Measurements from ENCODE around the gene HS3ST6. TPM values are rescaled to one million over a fixed set of nuclear protein-coding genes. Genes with fewer than 3 reads are reported as not detected.

Gene HS3ST6
- total and polyA plus RNA-seq, 2 of the 13 experiments (the other 11 are each of a cell fraction or from before 2014, with no cell fraction given) = not detected

- TF ChIP-seq DNMT3B (CRISPR knock-in tag; conservative IDR thresholded peaks at IDR 0.05) = no peak
- no peak for TF ChIP-seq EZH2 (conservative IDR thresholded peaks at IDR 0.05; ENCODE audit: low read depth, low read length)
- no peak for TF ChIP-seq CC2D1A (CRISPR knock-in tag; IDR thresholded peaks at IDR 0.05)
- TF ChIP-seq HOXA7 (CRISPR knock-in tag; IDR thresholded peaks at IDR 0.05) = no peak
- no peak for TF ChIP-seq HDAC2 (CRISPR knock-in tag; IDR thresholded peaks at IDR 0.05)
- TF ChIP-seq ZFP1 (CRISPR knock-in tag; IDR thresholded peaks at IDR 0.05) = no peak
- peak; percentile 55 for TF ChIP-seq ARNT2 (CRISPR knock-in tag; IDR thresholded peaks at IDR 0.05; ENCODE audit: low read depth)
- TF ChIP-seq, protein P1, sequence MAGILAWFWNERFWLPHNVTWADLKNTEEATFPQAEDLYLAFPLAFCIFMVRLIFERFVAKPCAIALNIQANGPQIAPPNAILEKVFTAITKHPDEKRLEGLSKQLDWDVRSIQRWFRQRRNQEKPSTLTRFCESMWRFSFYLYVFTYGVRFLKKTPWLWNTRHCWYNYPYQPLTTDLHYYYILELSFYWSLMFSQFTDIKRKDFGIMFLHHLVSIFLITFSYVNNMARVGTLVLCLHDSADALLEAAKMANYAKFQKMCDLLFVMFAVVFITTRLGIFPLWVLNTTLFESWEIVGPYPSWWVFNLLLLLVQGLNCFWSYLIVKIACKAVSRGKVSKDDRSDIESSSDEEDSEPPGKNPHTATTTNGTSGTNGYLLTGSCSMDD (CRISPR knock-in tag; IDR thresholded peaks at IDR 0.05) = no peak
- peak; percentile 85 for TF ChIP-seq SP4 (CRISPR knock-in tag; IDR thresholded peaks at IDR 0.05)
- peak; percentile 58; the same call in 1 of the 2 replicates for TF ChIP-seq ZFP82 (CRISPR knock-in tag; IDR thresholded peaks at IDR 0.05; ENCODE audit: borderline replicate concordance)
- peak; percentile 62 for TF ChIP-seq BORCS8-MEF2B (CRISPR knock-in tag; IDR thresholded peaks at IDR 0.05)
- TF ChIP-seq FOSL2 (CRISPR knock-in tag; IDR thresholded peaks at IDR 0.05) = peak; percentile 28; the same call in 1 of the 2 replicates
- no peak for TF ChIP-seq ZNF816 (CRISPR knock-in tag; IDR thresholded peaks at IDR 0.05; ENCODE audit: borderline replicate concordance)
- TF ChIP-seq ZNF569 (CRISPR knock-in tag; IDR thresholded peaks at IDR 0.05; ENCODE audit: borderline replicate concordance) = no peak
- no peak for TF ChIP-seq ZKSCAN1 (IDR thresholded peaks at IDR 0.05; ENCODE audit: low read length)
- peak; percentile 67 for TF ChIP-seq PHF8 (CRISPR knock-in tag; IDR thresholded peaks at IDR 0.05)
- TF ChIP-seq ZNF180 (CRISPR knock-in tag; IDR thresholded peaks at IDR 0.05; ENCODE audit: borderline replicate concordance, low read depth) = no peak
- no peak for TF ChIP-seq ZSCAN31 (CRISPR knock-in tag; IDR thresholded peaks at IDR 0.05; ENCODE audit: low read depth)
- TF ChIP-seq HNF4A (CRISPR knock-in tag; IDR thresholded peaks at IDR 0.05) = no peak
- TF ChIP-seq TBX3 (IDR thresholded peaks at IDR 0.05; ENCODE audit: borderline replicate concordance) = no peak
- TF ChIP-seq CREM (IDR thresholded peaks at IDR 0.05) = no peak
- no peak for TF ChIP-seq CREM (CRISPR knock-in tag; IDR thresholded peaks at IDR 0.05)
- TF ChIP-seq ZFYVE20 (CRISPR knock-in tag; IDR thresholded peaks at IDR 0.05; ENCODE audit: borderline replicate concordance, low read depth) = no peak
- TF ChIP-seq ZNF703 (CRISPR knock-in tag; IDR thresholded peaks at IDR 0.05; ENCODE audit: borderline replicate concordance) = no peak
- no peak; the same call in 1 of the 2 replicates for TF ChIP-seq ZMYM3 (CRISPR knock-in tag; IDR thresholded peaks at IDR 0.05)
- TF ChIP-seq SKI (IDR thresholded peaks at IDR 0.05; ENCODE audit: partially characterized antibody) = no peak
- TF ChIP-seq ZNF234 (CRISPR knock-in tag; conservative IDR thresholded peaks at IDR 0.05) = no peak; the same call in 1 of the 2 replicates
- TF ChIP-seq, protein P2, sequence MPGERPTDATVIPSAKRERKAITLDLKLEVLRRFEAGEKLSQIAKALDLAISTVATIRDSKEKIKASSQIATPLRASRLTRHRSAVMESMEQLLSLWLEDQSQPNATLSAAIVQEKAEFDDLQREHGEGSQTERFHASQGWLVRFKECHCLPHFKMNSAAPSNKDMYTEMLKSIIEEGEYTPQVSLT (CRISPR knock-in tag; IDR thresholded peaks at IDR 0.05; ENCODE audit: borderline replicate concordance, low read depth) = no peak
- TF ChIP-seq PHF20 (CRISPR knock-in tag; IDR thresholded peaks at IDR 0.05) = peak; percentile 20; the same call in 1 of the 2 replicates
- TF ChIP-seq BRF2 (CRISPR knock-in tag; IDR thresholded peaks at IDR 0.05) = peak; percentile 54; the same call in 1 of the 2 replicates
These were observed 24.9 kb upstream of the HS3ST6 start, which contains the start of gene MSRB1 (continued) for GRCh38 chr16:1942810-1943726.
